Measurements from ENCODE around the gene POTEI.
A peak's percentile ranks its signal among the peaks of the same experiment; 100 is the strongest.
"Not testable (repeated sequence)": the region's sequence is repeated elsewhere in the genome, so short reads cannot be mapped to it uniquely, and the experiment has no call there.

Gene POTEI

DNA sequence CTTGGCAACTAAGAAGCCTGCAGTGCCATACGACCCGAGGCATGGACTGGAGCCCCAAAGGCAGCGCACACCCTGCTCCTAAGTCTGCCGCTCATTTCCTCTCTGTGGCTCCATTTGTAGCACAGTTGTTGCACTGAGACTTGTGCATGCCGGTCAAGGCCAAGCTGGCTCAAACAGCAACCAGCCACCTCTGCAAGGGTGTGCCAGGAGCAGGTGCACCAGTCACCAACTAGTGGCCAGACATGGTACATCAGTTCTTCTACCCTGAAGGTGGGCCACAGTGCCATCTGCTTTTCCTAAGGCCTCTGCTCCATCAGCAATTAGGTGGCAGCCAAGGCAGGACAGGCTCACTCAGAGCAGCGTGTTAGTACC, 54.4 kb downstream of the POTEI start:
- DNase-seq: not testable (repeated sequence)

DNA sequence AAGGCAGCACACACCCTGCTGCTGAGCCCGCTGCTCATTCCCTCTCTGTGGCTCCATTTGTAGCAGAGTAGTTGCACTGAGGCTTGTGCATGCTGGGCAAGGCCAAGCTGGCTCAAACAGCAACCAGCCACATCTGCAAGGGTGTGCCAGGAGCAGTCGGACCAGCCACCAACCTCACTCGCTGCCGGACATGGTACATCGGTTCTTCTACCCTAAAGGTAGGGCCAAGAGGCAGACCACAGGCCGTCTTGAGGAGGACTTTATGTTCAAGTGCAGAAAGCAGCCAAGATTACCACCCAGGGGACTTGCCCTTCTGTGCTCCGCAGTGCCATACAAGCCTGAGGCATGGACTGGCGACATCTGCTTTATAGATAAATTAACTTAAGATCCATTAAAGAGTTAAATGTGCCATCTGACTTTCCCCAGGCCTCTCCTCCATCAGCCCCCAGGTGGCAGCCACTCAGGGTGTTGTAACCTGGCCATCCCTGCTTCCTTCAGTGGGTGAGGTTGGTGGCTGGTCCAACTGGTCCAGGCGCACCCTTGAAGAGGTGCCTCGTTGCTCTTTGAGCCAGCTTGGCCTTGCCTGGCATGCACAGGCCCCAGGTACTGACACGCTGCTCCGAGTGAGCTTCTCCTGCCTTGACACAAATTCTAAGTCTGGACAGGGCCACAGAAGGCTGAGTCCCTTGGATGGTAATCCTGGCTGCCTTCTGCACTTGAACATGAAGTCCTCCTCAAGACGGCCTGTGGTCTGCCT, 55.0 kb downstream of the POTEI start:
- DNase-seq: not testable (repeated sequence)

DNA sequence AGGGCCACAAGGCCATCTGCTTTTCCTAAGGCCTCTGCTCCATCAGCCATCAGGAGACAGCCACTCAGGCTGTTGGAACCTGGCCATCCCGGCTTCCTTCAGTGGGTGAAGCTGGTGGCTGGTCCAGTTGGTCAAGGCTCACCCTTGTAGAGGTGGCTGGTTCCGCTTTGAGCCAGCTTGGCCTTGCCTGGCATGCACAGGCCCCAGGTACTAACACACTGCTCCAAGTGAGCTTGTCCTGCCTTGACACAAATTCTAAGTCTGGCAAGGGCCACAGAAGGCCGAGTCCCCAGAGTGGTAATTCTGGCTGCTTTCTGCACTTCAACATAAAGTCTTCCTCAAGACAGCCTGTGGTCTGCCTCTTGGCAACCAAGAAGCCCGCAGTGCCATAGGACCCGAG, 56.2 kb downstream of the POTEI start:
- DNase-seq: not testable (repeated sequence)

DNA sequence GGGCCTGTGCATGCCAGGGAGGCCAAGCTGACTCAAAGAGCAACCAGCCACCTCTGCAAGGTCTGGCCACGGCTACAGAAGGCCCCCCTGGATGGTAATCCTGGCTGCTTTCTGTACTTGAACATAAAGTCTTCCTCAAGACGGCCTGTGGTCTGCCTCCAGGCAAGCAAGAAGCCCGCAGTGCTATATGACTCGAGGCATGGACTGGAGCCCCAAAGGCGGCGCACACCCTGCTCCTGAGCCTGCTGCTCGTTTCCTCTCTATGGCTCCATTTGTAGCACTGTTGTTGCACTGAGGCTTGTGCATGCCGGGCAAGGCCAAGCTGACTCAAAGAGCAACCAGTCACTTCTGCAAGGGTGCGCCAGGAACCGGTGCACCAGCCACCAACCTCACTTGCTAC, 57.3 kb downstream of the POTEI start:
- DNase-seq: not testable (repeated sequence)

DNA sequence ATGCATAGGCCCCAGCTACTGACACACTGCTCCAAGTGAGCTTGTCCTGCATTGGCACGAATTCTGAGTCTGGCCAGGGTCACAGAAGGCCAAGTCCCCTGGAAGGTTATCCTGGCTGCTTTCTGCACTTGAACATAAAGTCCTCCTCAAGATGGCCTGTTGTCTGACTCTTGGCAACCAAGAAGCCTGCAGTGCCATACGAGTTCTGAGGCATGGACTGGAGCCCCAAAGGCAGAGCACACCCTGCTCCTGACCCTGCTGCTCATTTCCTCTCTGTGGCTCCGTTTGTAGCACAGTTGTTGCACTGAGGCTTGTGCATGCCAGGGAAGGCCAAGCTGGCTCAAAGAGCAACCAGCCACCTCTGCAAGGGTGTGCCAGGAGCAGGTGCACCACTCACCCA, 57.9 kb downstream of the POTEI start:
- not testable (repeated sequence) for DNase-seq

DNA sequence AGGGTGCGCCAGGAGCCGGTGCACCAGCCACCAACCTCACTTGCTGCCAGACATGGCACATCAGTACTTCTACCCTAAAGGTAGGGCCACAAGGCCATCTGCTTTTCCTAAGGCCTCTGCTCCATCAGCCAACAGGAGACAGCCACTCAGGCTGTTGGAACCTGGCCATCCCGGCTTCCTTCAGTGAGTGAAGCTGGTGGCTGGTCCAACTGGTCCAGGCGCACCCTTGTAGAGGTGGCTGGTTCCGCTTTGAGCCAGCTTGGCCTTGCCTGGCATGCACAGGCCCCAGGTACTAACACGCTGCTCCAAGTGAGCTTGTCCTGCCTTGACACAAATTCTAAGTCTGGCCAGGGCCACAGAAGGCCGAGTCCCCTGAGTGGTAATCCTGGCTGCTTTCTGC, 58.8 kb downstream of the POTEI start:
- not testable (repeated sequence) for DNase-seq

DNA sequence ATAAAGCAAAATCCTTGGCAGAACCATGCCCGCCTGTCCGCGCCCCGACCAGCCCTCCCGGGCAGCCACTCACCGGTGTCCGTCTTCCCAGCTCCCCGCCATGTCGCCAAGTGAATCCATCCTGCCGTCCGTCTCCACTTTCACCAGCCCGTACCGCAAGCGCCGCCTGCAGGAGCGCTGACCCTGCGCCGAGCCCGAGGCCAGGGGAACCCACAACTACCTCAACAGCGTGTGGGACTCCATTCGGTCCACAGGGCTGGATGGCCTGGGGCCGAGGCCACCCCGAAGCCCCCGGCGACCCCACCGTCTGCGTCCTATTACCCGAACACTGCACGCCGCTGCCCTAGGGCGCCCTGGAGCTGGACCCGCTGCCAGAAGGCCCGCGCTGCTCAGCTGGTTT, 81.5 kb downstream of the POTEI start:
- peak; percentile 5 for DNase-seq

DNA sequence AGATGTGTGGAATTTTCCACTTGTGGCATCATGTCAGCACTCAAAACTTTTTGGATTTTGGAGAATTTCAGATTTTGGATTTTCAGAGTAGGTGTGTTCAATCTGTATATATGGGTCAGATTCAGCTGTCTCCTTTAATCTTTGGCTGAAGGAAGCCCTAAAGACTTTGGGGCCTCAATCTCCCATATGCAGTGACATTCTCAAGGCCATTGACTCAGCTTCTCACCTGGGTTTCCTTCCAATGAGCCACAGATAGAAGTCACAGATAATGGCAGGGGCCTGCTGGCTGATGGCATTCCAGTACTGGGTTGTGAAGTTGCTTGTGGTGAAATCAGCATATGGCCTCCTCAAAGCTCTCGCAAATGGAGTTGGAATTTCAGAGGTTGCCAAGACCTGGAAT, 90.3 kb downstream of the POTEI start:
- DNase-seq: not testable (repeated sequence)

DNA sequence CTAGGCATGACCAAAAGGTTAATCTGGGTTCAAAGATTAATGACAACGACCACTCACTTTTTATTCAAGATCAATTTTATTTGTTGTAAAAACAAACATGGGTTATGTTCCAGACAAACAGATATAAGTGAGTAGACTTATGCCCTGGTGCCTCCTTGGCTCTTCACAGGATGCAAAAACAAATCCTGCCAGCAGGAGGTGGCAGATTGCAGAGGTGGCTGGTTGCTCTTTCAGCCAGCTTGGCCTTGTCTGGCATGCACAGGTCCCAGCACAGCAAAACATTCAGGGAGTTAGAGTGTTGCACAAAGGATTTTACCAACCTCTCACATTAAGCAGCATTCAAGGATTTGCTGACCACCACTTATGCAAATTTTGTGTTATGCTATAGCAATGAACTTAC, 92.4 kb downstream of the POTEI start:
- not testable (repeated sequence) for DNase-seq

All from kidney glomerular epithelial cell (primary cell).